SK-N-SH treated with all-trans-retinoic acid at 6 μM for 48 hours (cell line): ENCODE data around the gene ATP8B3.

Source experiments
- ATAC-seq: fragments of 200-7000 bp; cut with Tn5 transposase; 3 replicates; pipeline ENCODE4 v1.9.1; 2020; ENCODE audit warnings: mild to moderate bottlenecking, moderate library complexity
- ARNTL ChIP-seq: fragments of 450-650 bp; formaldehyde crosslinking; IDR thresholded peaks from 2 replicates; pipeline ENCODE4 v1.5.0; 2020; ENCODE audit warnings: low read depth, mild to moderate bottlenecking, moderate library complexity, borderline replicate concordance
- BACH2 ChIP-seq: fragments of 250-450 bp; sonication (Bioruptor Pico); IDR thresholded peaks from 2 replicates; pipeline ENCODE4 v1.9.0; 2021; ENCODE audit warnings: mild to moderate bottlenecking, borderline replicate concordance
- CSDC2 ChIP-seq: fragments of 250-450 bp; sonication (Bioruptor Pico); IDR thresholded peaks from 2 replicates; pipeline ENCODE4 v1.5.0; 2020; ENCODE audit warnings: mild to moderate bottlenecking, moderate library complexity
- ISL1 ChIP-seq: fragments of 250-450 bp; sonication (Bioruptor Pico); IDR thresholded peaks from 2 replicates; pipeline ENCODE4 v2.1.2; 2022; ENCODE audit warnings: mild to moderate bottlenecking, moderate library complexity
- OSR1 ChIP-seq: fragments of 250-450 bp; sonication (Bioruptor Pico); IDR thresholded peaks from 2 replicates; pipeline ENCODE4 v1.8.0; 2022; ENCODE audit warnings: moderate library complexity, mild to moderate bottlenecking, inconsistent platforms
- POU6F1 ChIP-seq: fragments of 250-450 bp; sonication (Bioruptor Pico); IDR thresholded peaks from 2 replicates; pipeline ENCODE4 v1.8.0; 2021; ENCODE audit warnings: low read depth, mild to moderate bottlenecking, moderate library complexity, borderline replicate concordance
- PPARA ChIP-seq: fragments of 250-450 bp; sonication (Bioruptor Pico); IDR thresholded peaks from 2 replicates; pipeline ENCODE4 v1.5.0; 2020; ENCODE audit warnings: mild to moderate bottlenecking, borderline replicate concordance
- RARB ChIP-seq: fragments of 250-450 bp; sonication (Bioruptor Pico); IDR thresholded peaks from 2 replicates; pipeline ENCODE4 v1.8.0; 2021; ENCODE audit warnings: mild to moderate bottlenecking, moderate library complexity
- TCF4 ChIP-seq: fragments of 250-450 bp; sonication (Bioruptor Pico); IDR thresholded peaks from 2 replicates; pipeline ENCODE4 v1.8.0; 2021; ENCODE audit warnings: mild to moderate bottlenecking, moderate library complexity, borderline replicate concordance
- TOX ChIP-seq: fragments of 250-450 bp; sonication (Bioruptor Pico); IDR thresholded peaks from 2 replicates; pipeline ENCODE4 v1.8.0; 2021; ENCODE audit warnings: mild to moderate bottlenecking, moderate library complexity, borderline replicate concordance
- ZFP3 ChIP-seq: fragments of 250-450 bp; sonication (Bioruptor Pico); IDR thresholded peaks from 2 replicates; pipeline ENCODE4 v1.5.0; 2020; ENCODE audit warnings: mild to moderate bottlenecking, moderate library complexity
- ZFP30 ChIP-seq: fragments of 450-650 bp; formaldehyde crosslinking; IDR thresholded peaks from 2 replicates; pipeline ENCODE4 v1.5.0; 2022; ENCODE audit warnings: mild to moderate bottlenecking, moderate library complexity
- ZNF565 ChIP-seq: fragments of 450-650 bp; formaldehyde crosslinking; conservative IDR thresholded peaks from 2 replicates; pipeline ENCODE4 v1.5.0; 2020; ENCODE audit warnings: low read depth, mild to moderate bottlenecking, moderate library complexity
- ZNF70 ChIP-seq: fragments of 450-650 bp; formaldehyde crosslinking; IDR thresholded peaks from 2 replicates; pipeline ENCODE4 v1.5.0; 2020; ENCODE audit warnings: mild to moderate bottlenecking, moderate library complexity
- ZNF8 ChIP-seq: fragments of 450-650 bp; formaldehyde crosslinking; IDR thresholded peaks from 2 replicates; pipeline ENCODE4 v1.5.0; 2020; ENCODE audit warnings: mild to moderate bottlenecking, moderate library complexity
- TF ChIP-seq, protein P1 (sequence below): fragments of 250-450 bp; sonication (Bioruptor Pico); IDR thresholded peaks from 2 replicates; pipeline ENCODE4 v1.8.0; 2020; ENCODE audit warnings: mild to moderate bottlenecking, moderate library complexity, borderline replicate concordance
- TF ChIP-seq, protein P2 (sequence below): fragments of 250-450 bp; sonication (Bioruptor Pico); IDR thresholded peaks from 2 replicates; pipeline ENCODE4 v1.5.1; 2021; ENCODE audit warnings: mild to moderate bottlenecking, moderate library complexity

ATP8B3 gene

GRCh38 chr19:1755467-1756171, 56.5 kb downstream of the ATP8B3 start (continued):
- TF ChIP-seq, protein P1, sequence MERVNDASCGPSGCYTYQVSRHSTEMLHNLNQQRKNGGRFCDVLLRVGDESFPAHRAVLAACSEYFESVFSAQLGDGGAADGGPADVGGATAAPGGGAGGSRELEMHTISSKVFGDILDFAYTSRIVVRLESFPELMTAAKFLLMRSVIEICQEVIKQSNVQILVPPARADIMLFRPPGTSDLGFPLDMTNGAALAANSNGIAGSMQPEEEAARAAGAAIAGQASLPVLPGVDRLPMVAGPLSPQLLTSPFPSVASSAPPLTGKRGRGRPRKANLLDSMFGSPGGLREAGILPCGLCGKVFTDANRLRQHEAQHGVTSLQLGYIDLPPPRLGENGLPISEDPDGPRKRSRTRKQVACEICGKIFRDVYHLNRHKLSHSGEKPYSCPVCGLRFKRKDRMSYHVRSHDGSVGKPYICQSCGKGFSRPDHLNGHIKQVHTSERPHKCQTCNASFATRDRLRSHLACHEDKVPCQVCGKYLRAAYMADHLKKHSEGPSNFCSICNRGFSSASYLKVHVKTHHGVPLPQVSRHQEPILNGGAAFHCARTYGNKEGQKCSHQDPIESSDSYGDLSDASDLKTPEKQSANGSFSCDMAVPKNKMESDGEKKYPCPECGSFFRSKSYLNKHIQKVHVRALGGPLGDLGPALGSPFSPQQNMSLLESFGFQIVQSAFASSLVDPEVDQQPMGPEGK (CRISPR knock-in tag), result no peak
- no peak for TF ChIP-seq CSDC2 (CRISPR knock-in tag)

- ATAC-seq, result no peak
- TF ChIP-seq ZFP3 (CRISPR knock-in tag), result no peak
- no peak for TF ChIP-seq TCF4
- TF ChIP-seq OSR1 (CRISPR knock-in tag), result no peak
- no peak for TF ChIP-seq ZNF565 (CRISPR knock-in tag)
- TF ChIP-seq ZFP30 (CRISPR knock-in tag), result no peak
- no peak for TF ChIP-seq TOX
- no peak for TF ChIP-seq ISL1 (CRISPR knock-in tag)
- no peak for TF ChIP-seq ZNF8 (CRISPR knock-in tag)
- no peak for TF ChIP-seq RARB (CRISPR knock-in tag)
- TF ChIP-seq ZNF70, result no peak
- no peak for TF ChIP-seq PPARA
- no peak for TF ChIP-seq BACH2 (CRISPR knock-in tag)
- TF ChIP-seq, protein P2, sequence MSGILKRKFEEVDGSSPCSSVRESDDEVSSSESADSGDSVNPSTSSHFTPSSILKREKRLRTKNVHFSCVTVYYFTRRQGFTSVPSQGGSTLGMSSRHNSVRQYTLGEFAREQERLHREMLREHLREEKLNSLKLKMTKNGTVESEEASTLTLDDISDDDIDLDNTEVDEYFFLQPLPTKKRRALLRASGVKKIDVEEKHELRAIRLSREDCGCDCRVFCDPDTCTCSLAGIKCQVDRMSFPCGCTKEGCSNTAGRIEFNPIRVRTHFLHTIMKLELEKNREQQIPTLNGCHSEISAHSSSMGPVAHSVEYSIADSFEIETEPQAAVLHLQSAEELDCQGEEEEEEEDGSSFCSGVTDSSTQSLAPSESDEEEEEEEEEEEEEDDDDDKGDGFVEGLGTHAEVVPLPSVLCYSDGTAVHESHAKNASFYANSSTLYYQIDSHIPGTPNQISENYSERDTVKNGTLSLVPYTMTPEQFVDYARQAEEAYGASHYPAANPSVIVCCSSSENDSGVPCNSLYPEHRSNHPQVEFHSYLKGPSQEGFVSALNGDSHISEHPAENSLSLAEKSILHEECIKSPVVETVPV (CRISPR knock-in tag), result no peak
Observed at GRCh38 chr19:1754636-1755466, 57.2 kb downstream of the ATP8B3 start.

DNA sequence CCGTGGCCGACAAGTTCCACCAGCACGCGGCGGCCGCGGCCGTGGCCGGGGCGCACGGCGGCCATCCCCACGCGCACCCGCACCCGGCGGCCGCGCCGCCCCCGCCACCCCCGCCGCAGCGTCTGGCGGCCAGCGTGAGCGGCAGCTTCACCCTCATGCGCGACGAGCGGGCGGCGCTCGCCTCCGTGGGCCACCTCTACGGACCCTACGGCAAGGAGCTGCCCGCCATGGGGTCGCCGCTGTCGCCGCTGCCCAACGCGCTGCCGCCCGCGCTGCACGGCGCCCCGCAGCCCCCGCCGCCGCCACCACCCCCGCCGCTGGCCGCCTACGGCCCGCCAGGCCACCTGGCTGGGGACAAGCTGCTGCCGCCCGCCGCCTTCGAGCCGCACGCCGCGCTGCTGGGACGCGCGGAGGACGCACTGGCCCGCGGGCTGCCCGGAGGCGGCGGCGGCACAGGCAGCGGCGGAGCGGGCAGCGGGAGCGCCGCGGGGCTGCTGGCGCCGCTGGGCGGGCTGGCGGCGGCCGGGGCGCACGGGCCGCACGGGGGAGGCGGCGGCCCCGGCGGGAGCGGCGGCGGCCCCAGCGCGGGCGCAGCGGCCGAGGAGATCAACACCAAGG, 57.9 kb downstream of the ATP8B3 start:
- ATAC-seq, result no peak
- TF ChIP-seq BACH2 (CRISPR knock-in tag) (no peak), RARB (CRISPR knock-in tag) (no peak), CSDC2 (CRISPR knock-in tag) (no peak), ISL1 (CRISPR knock-in tag) (no peak), ZNF8 (CRISPR knock-in tag) (no peak), ZFP3 (CRISPR knock-in tag) (no peak), POU6F1 (CRISPR knock-in tag) (no peak), ZNF565 (CRISPR knock-in tag) (no peak), ZFP30 (CRISPR knock-in tag) (no peak), ARNTL (no peak), OSR1 (CRISPR knock-in tag) (no peak), TCF4 (no peak)
- TF ChIP-seq, protein P2 (CRISPR knock-in tag), result no peak
- TF ChIP-seq, protein P1 (CRISPR knock-in tag), result no peak
